T-helper 17 cell (primary cell): Measurements from ENCODE around the gene AMPD1. TPM values are rescaled to one million over a fixed set of nuclear protein-coding genes. Genes with fewer than 3 reads are reported as not detected.

ENCODE experiments used
- ATAC-seq: fragments of 150-1000 bp; cut with Tn5 transposase; 2 replicates; pipeline ENCODE4 v1.10.0; 2021; ENCODE audit warnings: mild to moderate bottlenecking, moderate library complexity
- DNase-seq, 3 donors: peaks; one replicate each; pipeline versions ENCODE4 v3.0.0 to v3.0.0-alpha.2; 2020 to 2021
- H3K9me3 ChIP-seq: one replicate; pipeline ENCODE4 v1.7.0; 2013; ENCODE audit warnings: low read length, mild to moderate bottlenecking; ENCODE audit not compliant: control insufficient read depth, poor library complexity, severe bottlenecking
- H3K27ac Mint-ChIP-seq: one replicate; pipeline ENCODE4 v1.8.0; 2022; ENCODE audit warnings: mild to moderate bottlenecking, moderate library complexity, mixed read lengths
- H3K27me3 Mint-ChIP-seq: one replicate; pipeline ENCODE4 v1.8.0; 2022; ENCODE audit warnings: mixed read lengths
- H3K36me3 Mint-ChIP-seq: one replicate; pipeline ENCODE4 v1.8.0; 2022; ENCODE audit warnings: low read depth, mixed read lengths
- H3K4me1 Mint-ChIP-seq: one replicate; pipeline ENCODE4 v1.8.0; 2022; ENCODE audit warnings: mild to moderate bottlenecking, mixed read lengths
- H3K4me3 Mint-ChIP-seq: one replicate; pipeline ENCODE4 v1.8.0; 2022; ENCODE audit warnings: mild to moderate bottlenecking, moderate library complexity, mixed read lengths
- total RNA-seq, 4 donors: library from RNA in 2 of 4; stranded (reverse) in 2 of 4; gene quantifications; one replicate each; pipeline ENCODE4 v1.2.3 and lab custom pipeline; 2022 to 2026

Gene AMPD1
- total RNA-seq, 2 donors from 2014 or later: not detected

GRCh38 chr1:114690148-114690547 is 5.2 kb downstream of the AMPD1 start:
- DNase-seq: no peak
- Mint-ChIP-seq H3K4me1 (no peaks in the 10 kb centered on the region), H3K27me3 (peaks cover 60% of the 10 kb centered on the region)

DNA sequence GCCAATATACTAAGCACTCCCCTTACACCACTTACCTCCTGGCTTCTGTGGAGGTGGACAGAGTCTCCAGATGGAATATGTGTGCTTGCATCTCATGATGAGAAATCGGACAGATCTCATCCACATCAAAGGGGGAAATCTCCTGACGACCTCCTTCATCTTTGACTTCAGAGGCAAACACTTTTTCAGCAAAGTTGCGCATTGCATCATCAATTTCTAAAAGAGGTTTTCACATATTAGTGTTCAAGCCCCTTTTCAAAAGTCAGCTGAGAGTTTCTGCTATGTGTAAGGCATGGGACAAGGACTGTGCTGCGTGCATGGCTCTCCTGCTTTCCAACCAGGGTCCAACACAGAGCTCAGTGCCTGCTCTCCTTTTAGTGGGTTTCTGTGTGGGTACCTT is 6.8 kb downstream of the AMPD1 start:
- DNase-seq (no peak), ATAC-seq (no peak)
- H3K9me3 ChIP-seq: no peaks in the 10 kb centered on the region
- Mint-ChIP-seq H3K36me3 (peaks cover 3% of the 10 kb centered on the region), H3K27me3 (peaks cover 74% of the 10 kb centered on the region), H3K4me3 (no peak overlapping the region), H3K27ac (no peak overlapping the region), H3K4me1 (no peaks in the 10 kb centered on the region)

More at GRCh38 chr1:114690148-114690547, 5.2 kb downstream of the AMPD1 start:
- H3K27ac Mint-ChIP-seq: no peak overlapping the region
- no peaks in the 10 kb centered on the region for H3K9me3 ChIP-seq
- ATAC-seq: no peak
- no peaks in the 10 kb centered on the region for H3K36me3 Mint-ChIP-seq
- H3K4me3 Mint-ChIP-seq: no peak overlapping the region

GRCh38 chr1:114685851-114686250 is 9.5 kb downstream of the AMPD1 start:
- peaks cover 5% of the 10 kb centered on the region for H3K36me3 Mint-ChIP-seq
- ATAC-seq (no peak), DNase-seq (no peak)
- no peak overlapping the region for H3K4me3 Mint-ChIP-seq
- H3K9me3 ChIP-seq: no peaks in the 10 kb centered on the region
- H3K27ac Mint-ChIP-seq: no peak overlapping the region
- no peaks in the 10 kb centered on the region for H3K4me1 Mint-ChIP-seq
- peaks cover 79% of the 10 kb centered on the region for H3K27me3 Mint-ChIP-seq

DNA sequence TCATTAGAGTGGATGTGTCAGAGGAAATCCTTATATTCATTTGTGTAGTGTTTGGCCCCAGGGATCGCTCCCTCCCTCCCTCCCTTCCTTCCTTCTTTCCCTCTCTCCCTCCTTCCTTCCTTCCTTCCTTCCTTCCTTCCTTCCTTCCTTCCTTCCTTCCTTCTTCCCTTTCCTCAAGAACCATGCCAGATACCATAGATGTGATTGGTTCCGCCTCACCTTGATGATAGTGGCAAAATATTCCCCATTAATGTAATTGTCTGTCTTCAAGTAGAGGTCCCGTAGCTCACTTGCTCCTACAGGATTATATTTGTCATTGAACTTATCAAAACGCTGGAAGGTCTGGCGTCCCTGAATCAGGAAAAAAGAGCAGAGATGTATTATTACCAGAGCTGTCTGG is 17.7 kb downstream of the AMPD1 start:
- no peak overlapping the region for H3K27ac Mint-ChIP-seq
- no peaks in the 10 kb centered on the region for H3K4me1 Mint-ChIP-seq
- DNase-seq: no peak
- H3K27me3 Mint-ChIP-seq: peaks cover 56% of the 10 kb centered on the region
- no peaks in the 10 kb centered on the region for H3K36me3 Mint-ChIP-seq
- H3K4me3 Mint-ChIP-seq: no peak overlapping the region
- ATAC-seq: no peak
- H3K9me3 ChIP-seq: no peaks in the 10 kb centered on the region

DNA sequence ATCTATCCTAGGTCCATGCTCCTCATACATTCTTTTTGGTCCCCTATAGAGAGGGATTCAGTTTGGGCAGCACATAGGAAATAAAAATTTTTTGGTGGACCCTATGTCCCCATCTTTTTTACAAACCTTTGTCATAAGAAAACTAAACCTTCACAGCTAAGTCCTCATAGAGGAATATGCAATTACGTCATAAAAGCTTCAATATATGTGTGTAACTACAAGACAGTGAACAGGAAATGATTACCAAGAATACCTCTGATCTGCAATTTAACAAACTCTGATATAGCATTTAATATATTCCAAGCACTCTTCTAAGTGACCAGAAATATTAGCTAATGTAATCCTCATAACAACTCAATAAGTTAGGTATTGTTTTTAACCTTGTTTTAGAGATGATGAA is 19.2 kb downstream of the AMPD1 start:
- no peaks in the 10 kb centered on the region for H3K36me3 Mint-ChIP-seq
- ATAC-seq: no peak
- H3K4me3 Mint-ChIP-seq: no peak overlapping the region
- H3K27ac Mint-ChIP-seq: no peak overlapping the region
- peaks cover 3% of the 10 kb centered on the region for H3K4me1 Mint-ChIP-seq
- DNase-seq: no peak
- peaks cover 52% of the 10 kb centered on the region for H3K27me3 Mint-ChIP-seq
- H3K9me3 ChIP-seq: no peaks in the 10 kb centered on the region

DNA sequence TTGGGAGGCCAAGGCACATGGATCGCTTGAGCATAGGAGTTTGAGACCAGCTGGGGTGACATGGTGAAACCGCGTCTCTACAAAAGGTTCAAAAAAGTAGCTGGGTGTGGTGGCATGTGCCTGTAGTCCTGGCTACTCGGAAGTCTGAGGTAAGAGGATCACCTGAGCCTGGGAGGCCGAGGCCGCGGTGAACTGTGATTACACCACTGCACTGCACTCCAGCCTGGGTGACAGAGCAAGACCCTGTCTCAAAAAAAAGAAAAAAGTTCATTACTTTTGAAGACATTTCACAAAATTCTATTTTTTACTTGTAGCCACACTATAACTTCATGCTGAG is 23.4 kb downstream of the AMPD1 start:
- DNase-seq: no peak
- Mint-ChIP-seq H3K4me1 (peaks cover 14% of the 10 kb centered on the region), H3K4me3 (no peak overlapping the region), H3K27ac (no peak overlapping the region), H3K27me3 (peaks cover 36% of the 10 kb centered on the region), H3K36me3 (peaks cover 2% of the 10 kb centered on the region)
- no peak for ATAC-seq
- H3K9me3 ChIP-seq: no peaks in the 10 kb centered on the region

- Mint-ChIP-seq H3K4me3 (peak overlapping the region; percentile 52), H3K27ac (no peak overlapping the region), H3K4me1 (peaks cover 16% of the 10 kb centered on the region), H3K27me3 (peaks cover 35% of the 10 kb centered on the region), H3K36me3 (peaks cover 3% of the 10 kb centered on the region)
- ATAC-seq: no peak
- no peaks in the 10 kb centered on the region for H3K9me3 ChIP-seq
- no peak for DNase-seq
Observed at GRCh38 chr1:114671011-114671938, 24.1 kb downstream of the AMPD1 start.

- Mint-ChIP-seq H3K36me3 (peaks cover 3% of the 10 kb centered on the region), H3K4me3 (peak overlapping the region; percentile 96), H3K27me3 (peaks cover 34% of the 10 kb centered on the region), H3K4me1 (peaks cover 16% of the 10 kb centered on the region), H3K27ac (peak overlapping the region; percentile 75)
- peak; percentile 65 to 84 (median 82) for DNase-seq
- H3K9me3 ChIP-seq: no peaks in the 10 kb centered on the region
- peak; percentile 98 for ATAC-seq
Observed at GRCh38 chr1:114670083-114671010, 25.0 kb downstream of the AMPD1 start.

GRCh38 chr1:114669562-114670082 is 25.7 kb downstream of the AMPD1 start, which contains the start of gene DENND2C:
TSS of gene DENND2C (minus strand) at chr1:114670049. CDS start at chr1:114625984, 44,065 bp downstream.
- peak within 1 kb of the TSS; percentile 96 for H3K4me3 Mint-ChIP-seq
- peaks cover 30% of the 10 kb centered on the region for H3K27me3 Mint-ChIP-seq
- no peaks in the 10 kb centered on the region for H3K9me3 ChIP-seq
- H3K27ac Mint-ChIP-seq: peak within 1 kb of the TSS; percentile 75
- peaks cover 3% of the 10 kb centered on the region for H3K36me3 Mint-ChIP-seq
- DNase-seq: no peak
- H3K4me1 Mint-ChIP-seq: peaks cover 16% of the 10 kb centered on the region
- ATAC-seq: peak; percentile 59

DNA sequence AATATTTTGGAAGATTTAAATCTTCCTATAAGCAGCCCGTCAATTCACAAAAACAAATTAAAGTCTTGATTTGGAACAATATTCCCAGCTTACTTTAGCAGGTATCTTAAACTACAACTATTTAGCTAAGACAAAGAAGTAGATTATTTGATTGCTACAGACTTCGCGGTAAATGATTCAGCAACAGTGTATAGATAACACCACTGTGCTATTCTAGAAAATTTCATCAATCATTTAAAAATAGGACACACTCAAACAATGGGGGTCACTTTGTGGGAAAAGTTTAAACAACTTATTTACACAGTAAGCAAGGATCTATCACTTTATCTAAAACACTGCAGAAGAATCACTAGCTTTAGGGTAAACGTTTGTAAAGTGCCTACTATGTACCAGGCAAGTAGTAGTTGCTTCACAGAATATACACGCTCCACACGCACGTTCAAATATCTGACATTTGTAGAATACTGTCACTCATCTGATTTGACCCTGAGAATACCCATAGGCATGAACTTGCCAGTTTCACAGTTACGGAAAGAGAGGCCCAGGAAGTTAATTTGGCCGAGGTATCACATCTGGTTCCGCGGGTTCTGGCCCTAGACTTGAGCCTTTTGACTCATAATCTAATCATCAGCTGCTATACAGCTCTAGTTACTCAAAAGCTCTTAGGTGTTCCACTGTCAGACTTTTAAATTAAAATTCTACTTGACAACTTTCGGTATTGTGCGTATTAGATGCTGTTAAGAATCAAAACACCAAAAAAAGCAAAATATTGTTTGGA is 26.4 kb downstream of the AMPD1 start:
- H3K36me3 Mint-ChIP-seq: peaks cover 3% of the 10 kb centered on the region
- no peak for DNase-seq
- peaks cover 16% of the 10 kb centered on the region for H3K4me1 Mint-ChIP-seq
- no peak for ATAC-seq
- H3K9me3 ChIP-seq: no peaks in the 10 kb centered on the region
- peak overlapping the region; percentile 34 for H3K27ac Mint-ChIP-seq
- peaks cover 25% of the 10 kb centered on the region for H3K27me3 Mint-ChIP-seq
- H3K4me3 Mint-ChIP-seq: peak overlapping the region; percentile 96

- H3K4me3 Mint-ChIP-seq: no peak overlapping the region
- DNase-seq: no peak
- H3K4me1 Mint-ChIP-seq: peaks cover 16% of the 10 kb centered on the region
- peaks cover 25% of the 10 kb centered on the region for H3K27me3 Mint-ChIP-seq
- no peaks in the 10 kb centered on the region for H3K9me3 ChIP-seq
- ATAC-seq: no peak
- H3K27ac Mint-ChIP-seq: peak overlapping the region; percentile 34
- H3K36me3 Mint-ChIP-seq: peaks cover 3% of the 10 kb centered on the region
Observed at GRCh38 chr1:114668373-114668772, 27.0 kb downstream of the AMPD1 start.

DNA sequence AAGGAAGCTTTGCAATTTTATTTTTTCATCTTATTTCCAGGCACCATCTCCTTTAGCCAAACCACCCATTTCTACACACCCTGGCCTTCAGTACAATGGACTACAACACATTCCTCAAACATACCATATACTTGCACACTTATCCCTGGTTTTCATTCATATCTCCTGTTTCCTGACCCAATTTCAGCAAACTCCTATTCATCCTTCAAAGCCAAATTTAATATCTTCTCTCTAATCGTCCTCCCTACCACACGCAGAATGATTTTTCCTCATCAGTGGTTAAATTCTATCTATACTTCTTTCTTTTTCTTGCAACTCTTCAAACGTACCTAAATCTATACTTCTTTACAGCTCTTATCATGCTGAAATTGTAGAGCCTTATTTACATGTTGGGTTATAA is 28.4 kb downstream of the AMPD1 start:
- no peaks in the 10 kb centered on the region for H3K9me3 ChIP-seq
- no peak for ATAC-seq
- Mint-ChIP-seq H3K36me3 (peaks cover 3% of the 10 kb centered on the region), H3K4me3 (no peak overlapping the region), H3K4me1 (peaks cover 16% of the 10 kb centered on the region), H3K27me3 (peaks cover 33% of the 10 kb centered on the region), H3K27ac (no peak overlapping the region)
- no peak for DNase-seq
